ENCODE data around the gene AXIN2.

AXIN2 gene

GRCh38 chr17:65576939-65577338 is 15.5 kb upstream of the AXIN2 start:
- DNase-seq: no peak

GRCh38 chr17:65573282-65573602 is 11.8 kb upstream of the AXIN2 start:
- DNase-seq: no peak

GRCh38 chr17:65572581-65573281 is 11.3 kb upstream of the AXIN2 start:
- no peak for DNase-seq

- no peak for DNase-seq
Measured at GRCh38 chr17:65572186-65572580, 10.7 kb upstream of the AXIN2 start.

GRCh38 chr17:65568918-65569317 is 7.5 kb upstream of the AXIN2 start:
- no peak for DNase-seq

GRCh38 chr17:65567566-65567965 is 6.1 kb upstream of the AXIN2 start:
- no peak for DNase-seq

- no peak for DNase-seq
Measured at GRCh38 chr17:65565559-65565958, 4.1 kb upstream of the AXIN2 start.

GRCh38 chr17:65564793-65565192 is 3.3 kb upstream of the AXIN2 start:
- DNase-seq: no peak

- no peak for DNase-seq
Measured at GRCh38 chr17:65562206-65562531, 721 bp upstream of the AXIN2 start.

GRCh38 chr17:65560628-65561451 is 608 bp downstream of the AXIN2 start:
- peak in 1 of 2 donors; percentile 2 for DNase-seq

GRCh38 chr17:65559804-65560627 is 1.4 kb downstream of the AXIN2 start:
- DNase-seq: no peak

- no peak for DNase-seq
Measured at GRCh38 chr17:65559461-65559803, 2.0 kb downstream of the AXIN2 start.

- no peak for DNase-seq
Measured at GRCh38 chr17:65558683-65559460, 2.6 kb downstream of the AXIN2 start.

GRCh38 chr17:65558311-65558682 is 3.2 kb downstream of the AXIN2 start:
- DNase-seq: no peak

- no peak for DNase-seq
Measured at GRCh38 chr17:65557349-65558310, 3.8 kb downstream of the AXIN2 start.

GRCh38 chr17:65556910-65557348 is 4.5 kb downstream of the AXIN2 start:
- no peak for DNase-seq

- DNase-seq: peak in 1 of 2 donors; percentile 31
Measured at GRCh38 chr17:65556014-65556909, 5.2 kb downstream of the AXIN2 start.

GRCh38 chr17:65554553-65555223 is 6.8 kb downstream of the AXIN2 start:
- no peak for DNase-seq

- DNase-seq: no peak
Measured at GRCh38 chr17:65553646-65554552, 7.5 kb downstream of the AXIN2 start.
